ENCODE results near the gene CPM.

- no peak for TF ChIP-seq CTCF (conservative IDR thresholded peaks at IDR 0.05)
- TF ChIP-seq ZFX (IDR thresholded peaks at IDR 0.05): no peak
Observed at GRCh38 chr12:68957273-68957672, 24.3 kb upstream of the CPM start.
